DMS153 treated with DMSO at 0.1 percent for 48 hours (cell line): ENCODE data around the gene DIO1.

Source experiments
- DNase-seq: peaks from one replicate; lab custom pipeline; 2025; ENCODE audit not compliant: unreplicated experiment; lab: John Stamatoyannopoulos, UW

Gene DIO1

DNA sequence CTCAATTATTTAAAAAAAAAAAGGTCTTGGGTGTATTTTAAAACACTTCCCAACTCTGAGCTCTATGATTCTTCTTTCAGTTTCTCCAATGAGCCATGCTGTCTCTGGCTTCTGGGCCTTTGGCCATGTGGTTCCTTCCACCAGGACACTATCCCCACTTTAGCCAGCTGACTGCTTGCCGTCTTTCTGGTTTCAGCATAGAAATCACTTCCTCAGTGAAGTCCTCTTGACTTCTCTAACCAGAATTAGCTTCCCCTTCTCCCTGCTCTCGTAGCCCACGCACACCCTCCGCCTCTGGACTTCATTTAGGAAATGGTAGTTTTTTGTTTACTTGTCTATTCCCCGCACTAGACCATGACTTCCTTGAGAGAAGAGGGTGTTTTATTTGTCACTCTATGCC lies 1.1 kb upstream of the DIO1 start:
- DNase-seq = no peak

- DNase-seq = no peak
These were observed 657 bp downstream of the DIO1 start for GRCh38 chr1:53894644-53895043.

- DNase-seq = no peak
These were observed 1.4 kb downstream of the DIO1 start for GRCh38 chr1:53895421-53895820.

DNA sequence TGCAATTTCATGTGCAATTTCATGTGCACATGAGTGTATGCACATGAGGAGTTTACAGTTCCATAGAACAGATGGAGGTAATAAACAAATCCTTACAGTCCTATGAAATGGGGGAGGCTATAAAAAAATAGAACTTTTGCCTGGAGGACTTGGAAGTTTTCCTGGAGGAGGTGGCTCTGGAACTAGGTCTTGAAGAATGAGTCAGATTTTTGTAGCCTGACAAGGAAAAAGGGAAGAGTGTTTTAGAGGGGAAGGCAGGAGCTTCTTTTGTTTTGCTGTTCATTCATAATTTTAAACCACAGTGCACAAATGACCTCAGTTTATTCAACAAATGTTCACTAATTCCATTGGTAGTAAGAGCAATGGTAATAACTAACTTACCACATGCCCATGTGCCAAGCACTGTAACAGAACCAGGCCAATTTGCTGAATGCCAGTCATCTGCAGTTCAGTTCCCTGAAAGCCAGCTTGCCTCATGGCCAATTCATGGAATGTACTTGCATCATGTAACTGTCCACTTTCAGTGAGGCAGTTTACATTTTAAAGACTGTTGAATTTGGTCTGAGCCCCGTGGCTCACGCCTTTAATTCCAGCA lies 2.7 kb downstream of the DIO1 start:
- DNase-seq = no peak

GRCh38 chr1:53899206-53899628 lies 5.2 kb downstream of the DIO1 start:
- peak; percentile 6 for DNase-seq

DNA sequence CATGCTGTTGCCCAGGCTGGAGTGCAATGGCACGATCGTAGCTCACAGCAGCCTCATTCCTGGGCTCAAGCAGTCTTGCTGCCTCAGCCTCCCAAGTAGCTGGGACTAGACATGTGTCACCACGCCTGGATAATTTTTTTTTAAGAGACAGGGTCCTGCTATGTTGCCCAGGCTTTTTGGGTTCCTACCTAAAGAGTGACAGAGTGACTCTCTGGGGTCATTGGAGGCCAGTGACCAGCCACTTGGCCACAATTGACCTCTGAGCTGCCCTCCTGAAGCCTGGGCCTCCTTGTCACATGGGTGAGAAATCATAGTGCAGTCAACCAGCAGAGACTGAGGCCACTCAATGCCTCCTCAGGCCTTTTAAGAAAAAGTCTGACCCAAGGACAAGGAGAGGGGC lies 5.7 kb downstream of the DIO1 start:
- no peak for DNase-seq

DNA sequence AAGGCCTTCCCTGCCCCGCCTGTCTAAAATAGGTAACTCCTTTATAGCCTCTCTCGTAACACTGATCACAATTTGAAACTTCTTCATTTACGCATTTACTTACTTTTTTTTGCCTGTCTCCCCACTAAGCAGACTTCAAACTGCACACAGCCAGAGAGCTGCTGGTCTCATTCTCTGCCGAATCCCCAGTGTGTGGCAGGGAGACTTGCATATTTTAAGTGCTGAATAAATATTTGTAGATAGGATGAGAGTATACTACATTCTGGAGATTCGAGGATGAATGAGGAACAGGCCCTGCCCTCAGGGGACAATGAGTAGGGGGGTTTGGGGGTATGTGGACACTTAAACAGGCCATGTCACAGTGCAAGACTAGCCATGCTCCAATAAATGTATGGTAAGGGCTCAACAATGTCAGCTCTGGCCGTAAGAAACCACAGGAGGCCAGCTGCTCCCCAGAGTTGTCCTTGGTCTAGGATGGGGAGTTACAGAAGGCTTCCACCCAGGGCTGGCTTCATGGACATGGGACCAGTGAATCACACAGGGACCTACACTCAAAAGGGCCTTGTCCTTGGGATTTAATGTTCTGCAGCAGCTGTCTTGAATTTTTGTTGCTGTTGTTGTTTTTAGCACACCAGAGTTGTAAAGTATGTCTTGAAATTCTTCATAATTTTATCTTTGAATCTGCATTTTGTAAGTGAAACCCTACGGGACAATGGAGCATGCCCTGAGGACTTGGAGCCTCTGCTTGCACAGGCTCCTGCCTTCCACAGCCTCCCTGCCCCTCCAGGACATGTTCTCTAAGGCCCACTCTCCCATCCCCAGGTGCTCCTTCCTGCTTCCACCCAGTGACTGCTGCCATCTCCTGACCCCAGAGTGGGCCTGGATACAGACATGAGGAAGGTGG lies 8.5 kb downstream of the DIO1 start:
- no peak for DNase-seq

DNA sequence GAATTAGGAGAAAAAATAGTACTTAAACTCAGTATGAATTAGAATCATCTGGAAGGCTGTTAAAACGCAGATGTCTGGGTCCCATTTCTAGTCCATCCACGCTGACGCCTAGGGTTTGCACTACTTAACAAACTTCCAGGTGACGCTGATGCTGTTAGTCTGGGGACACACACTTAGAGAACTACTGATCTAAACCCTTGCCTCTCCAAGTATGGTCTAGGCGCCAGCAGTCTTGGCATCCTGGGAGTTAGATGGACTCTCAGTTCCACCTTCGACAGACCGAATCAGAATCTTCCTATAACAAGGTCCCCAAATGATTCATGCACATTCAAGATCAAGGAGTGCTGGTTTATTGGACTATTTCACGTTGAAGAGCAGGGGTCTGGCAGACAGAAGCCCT lies 11.5 kb downstream of the DIO1 start:
- no peak for DNase-seq

GRCh38 chr1:53906121-53906520 lies 12.1 kb downstream of the DIO1 start:
- DNase-seq = no peak

DNA sequence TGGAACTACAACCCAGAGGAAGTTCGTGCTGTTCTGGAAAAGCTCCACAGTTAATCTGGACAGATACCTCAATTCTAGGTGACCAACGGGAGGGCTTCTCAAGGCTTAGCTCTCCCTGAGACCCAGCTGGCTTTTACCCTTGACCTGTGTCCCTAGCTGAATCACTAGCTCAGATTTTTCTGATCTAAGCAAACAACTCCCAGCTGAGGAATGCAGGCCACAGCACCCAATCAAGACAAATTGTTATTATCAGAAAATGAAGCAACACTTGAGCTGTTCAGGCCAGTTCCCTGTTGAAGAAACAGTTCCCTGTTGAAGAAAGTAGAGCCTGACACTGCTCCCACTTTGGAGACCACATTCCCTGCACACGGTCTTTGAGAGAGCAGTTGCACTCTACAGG lies 16.0 kb downstream of the DIO1 start:
- DNase-seq = no peak

GRCh38 chr1:53911442-53911841 lies 17.5 kb downstream of the DIO1 start:
- DNase-seq = no peak

DNA sequence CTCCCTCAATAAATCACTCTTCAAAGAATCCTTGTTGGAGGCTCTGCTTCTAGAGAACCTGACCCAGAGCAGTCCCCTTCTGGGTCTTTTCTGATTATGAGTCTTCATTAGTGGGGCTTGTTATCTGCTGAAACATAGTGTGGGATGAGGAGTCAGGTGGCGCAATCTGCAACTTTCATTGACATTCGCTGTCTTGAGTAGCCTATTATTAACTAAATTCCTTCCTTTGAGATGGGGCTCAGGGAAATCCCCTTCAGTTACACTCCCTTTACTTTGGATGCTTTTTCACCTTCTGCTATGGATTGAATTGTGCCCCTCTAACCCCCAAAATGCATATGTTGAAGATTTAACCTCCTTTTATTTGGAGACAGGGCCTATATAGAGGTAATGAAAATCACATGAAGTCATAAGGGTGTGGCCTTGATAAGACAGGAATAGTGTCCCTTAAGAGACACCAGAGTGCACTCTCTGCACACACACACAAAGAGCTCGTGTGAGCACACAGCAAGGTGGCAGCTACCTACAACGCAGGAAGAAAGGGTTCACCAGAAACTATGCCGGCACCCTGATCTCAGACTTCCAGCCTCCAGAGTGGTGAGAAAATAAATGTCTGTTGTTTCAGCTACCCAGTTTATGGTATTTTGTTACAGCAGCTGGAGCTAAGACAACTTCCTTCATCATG lies 19.5 kb downstream of the DIO1 start:
- no peak for DNase-seq

GRCh38 chr1:53918343-53918742 lies 24.4 kb downstream of the DIO1 start:
- DNase-seq = no peak

GRCh38 chr1:53919675-53920066 lies 25.7 kb downstream of the DIO1 start:
- no peak for DNase-seq

DNA sequence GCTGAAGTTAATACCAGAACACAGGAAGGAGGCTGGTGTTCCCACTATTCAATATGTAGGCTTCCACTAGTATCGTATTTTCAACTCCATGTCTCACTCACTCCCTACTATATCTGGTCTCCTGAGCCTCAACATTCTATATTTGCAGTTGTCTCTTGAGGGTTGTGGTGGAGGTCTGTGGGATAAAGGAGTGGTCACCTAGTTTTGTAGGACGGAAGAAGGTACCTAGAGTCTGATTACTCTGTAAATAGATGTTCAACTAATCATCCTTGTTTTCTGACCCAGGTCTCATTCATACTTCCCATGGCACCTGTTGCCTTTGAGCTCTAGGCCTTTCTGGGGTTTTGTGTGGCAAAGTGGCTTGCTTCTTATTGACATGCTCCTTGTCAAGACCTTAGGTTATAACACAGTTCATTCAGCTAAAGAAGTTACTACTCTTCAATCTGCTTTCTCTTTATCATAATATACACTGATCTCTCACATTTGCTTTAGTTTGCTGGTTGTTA lies 33.4 kb downstream of the DIO1 start:
- no peak for DNase-seq

GRCh38 chr1:53929246-53929960 lies 35.4 kb downstream of the DIO1 start:
- no peak for DNase-seq

DNA sequence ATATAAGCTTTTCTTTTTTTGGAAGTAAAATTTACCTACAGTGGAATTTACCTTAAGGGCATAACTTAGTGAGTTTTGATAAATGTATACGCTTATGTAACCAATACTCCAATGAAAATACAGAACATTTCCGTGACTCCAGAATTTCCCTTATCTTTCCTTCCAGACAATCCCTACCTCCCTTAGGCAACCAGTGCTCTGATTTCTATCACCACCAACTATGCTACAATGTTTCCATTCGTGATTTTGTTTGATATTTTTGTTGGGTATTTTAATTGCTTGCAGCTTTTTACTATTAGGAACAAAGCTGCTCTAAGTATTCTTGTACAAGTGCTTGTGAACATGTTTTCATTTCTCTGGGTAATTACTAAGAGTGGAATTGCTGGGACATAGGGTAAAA lies 36.9 kb downstream of the DIO1 start:
- no peak for DNase-seq

DNA sequence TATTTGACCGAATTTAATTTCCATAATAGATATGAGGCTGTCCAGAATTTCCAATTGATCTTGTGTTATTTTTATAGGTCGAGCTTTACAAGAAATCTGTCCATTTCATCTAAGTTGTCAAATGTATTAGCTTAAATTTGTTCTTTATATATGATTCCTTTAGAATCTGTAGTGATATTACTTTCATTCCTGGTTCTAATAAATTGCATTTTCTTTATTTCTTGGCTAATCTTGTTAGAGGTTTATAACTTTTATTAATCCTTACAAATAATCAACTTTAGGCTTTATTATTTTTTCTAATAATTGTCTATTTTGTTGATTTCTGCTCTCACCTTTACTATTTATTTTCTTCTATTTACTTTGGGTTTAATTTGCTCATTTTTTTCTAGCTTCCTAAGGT lies 37.5 kb downstream of the DIO1 start:
- DNase-seq = no peak

- DNase-seq = no peak
These were observed 40.3 kb downstream of the DIO1 start for GRCh38 chr1:53934170-53934765.

- DNase-seq = no peak
These were observed 42.4 kb downstream of the DIO1 start for GRCh38 chr1:53936430-53936829.
